GM19099 (cell line): ENCODE data around the gene HPX.

Source experiments
- POLR2A ChIP-seq: IDR thresholded peaks from 3 replicates; pipeline ENCODE4 v1.6.1; 2011; ENCODE audit warnings: low read depth; ENCODE audit not compliant: insufficient read length; ENCODE audit errors: extremely low read depth

Gene HPX

GRCh38 chr11:6440906-6441358, at the start of gene HPX:
Gene HPX (minus strand): TSS chr11:6440987. CDS start chr11:6440963, 24 bp downstream.
- TF ChIP-seq POLR2A: no peak

GRCh38 chr11:6489306-6489705, 48.5 kb upstream of the HPX start:
- no peak for TF ChIP-seq POLR2A

- TF ChIP-seq POLR2A: no peak
Measured at GRCh38 chr11:6488821-6489220, 48.0 kb upstream of the HPX start.

- TF ChIP-seq POLR2A: no peak
Measured at GRCh38 chr11:6488342-6488741, 47.6 kb upstream of the HPX start.

- no peak for TF ChIP-seq POLR2A
Measured at GRCh38 chr11:6486938-6487337, 46.2 kb upstream of the HPX start.

- TF ChIP-seq POLR2A: no peak
Measured at GRCh38 chr11:6486256-6486655, 45.5 kb upstream of the HPX start.

- no peak for TF ChIP-seq POLR2A
Measured at GRCh38 chr11:6485661-6486060, 44.9 kb upstream of the HPX start.

GRCh38 chr11:6483015-6483414, 42.2 kb upstream of the HPX start:
- TF ChIP-seq POLR2A: no peak

GRCh38 chr11:6482441-6482840, 41.7 kb upstream of the HPX start:
- TF ChIP-seq POLR2A: no peak

- no peak for TF ChIP-seq POLR2A
Measured at GRCh38 chr11:6481924-6482275, 41.1 kb upstream of the HPX start.

- peak; percentile 94 for TF ChIP-seq POLR2A
Measured at GRCh38 chr11:6481012-6481923, 40.5 kb upstream of the HPX start, which contains the start of the genes ARFIP2 and TIMM10B. Gene ARFIP2 (minus strand): TSS chr11:6481331. CDS start chr11:6480421, 910 bp downstream. Gene TIMM10B (plus strand): TSS chr11:6481501. CDS start chr11:6481517, 16 bp downstream.

- no peak for TF ChIP-seq POLR2A
Measured at GRCh38 chr11:6480299-6480914, 39.6 kb upstream of the HPX start.

- TF ChIP-seq POLR2A: no peak
Measured at GRCh38 chr11:6476571-6476970, 35.8 kb upstream of the HPX start.

GRCh38 chr11:6475936-6476335, 35.1 kb upstream of the HPX start:
- no peak for TF ChIP-seq POLR2A

GRCh38 chr11:6474806-6475500, 34.2 kb upstream of the HPX start:
- TF ChIP-seq POLR2A: no peak
